Renal cortex interstitium (tissue), 15 donors: ENCODE results near the gene KNL1. TPM values are rescaled to one million over a fixed set of nuclear protein-coding genes. Genes with fewer than 3 reads are reported as not detected.

Experiments used
- DNase-seq, 11 donors: peaks; one replicate each; pipeline ENCODE4 v3.0.0-alpha.2; 2013; ENCODE audit warnings: low read depth in 9 of 11, low spot score in 4 of 11; ENCODE audit errors: extremely low read depth in 1 of 11
- long read RNA-seq, 16 experiments: transcript quantifications; one replicate each; lab custom pipeline, GENCODE V29; 2026
- polyA plus RNA-seq, 3 donors: library from polyadenylated mRNA; unstranded; fragments of 120-200 nt; gene quantifications; one replicate each; pipeline ENCODE4 v1.2.1, GENCODE V29; 2013; ENCODE audit not compliant: insufficient read length in 3 of 3

KNL1 gene
- polyA plus RNA-seq = 10 to 100 TPM; 19.0 to 25.6 (median 20.4) TPM
- long read RNA-seq, donor 1, full-length matches to known transcripts = 1 of 1 reads
- long read RNA-seq, donor 1, partial matches to known transcripts = 0 of 1 reads
- long read RNA-seq, donor 1, other reads (novel, unspliced or antisense) = 0 of 1 reads
- long read RNA-seq, donor 2, full-length matches to known transcripts = 3 of 3 reads
- long read RNA-seq, donor 2, partial matches to known transcripts = 0 of 3 reads
- long read RNA-seq, donor 2, other reads (novel, unspliced or antisense) = 0 of 3 reads
- long read RNA-seq, donor 3, full-length matches to known transcripts = 2 of 2 reads
- long read RNA-seq, donor 3, partial matches to known transcripts = 0 of 2 reads
- long read RNA-seq, donor 3, other reads (novel, unspliced or antisense) = 0 of 2 reads
- long read RNA-seq, donor 4, full-length matches to known transcripts = 2 of 2 reads
- long read RNA-seq, donor 4, partial matches to known transcripts = 0 of 2 reads
- long read RNA-seq, donor 4, other reads (novel, unspliced or antisense) = 0 of 2 reads
- long read RNA-seq, donor 5 = 0 reads
- long read RNA-seq, donor 6, full-length matches to known transcripts = 4 of 13 reads
- long read RNA-seq, donor 6, partial matches to known transcripts = 9 of 13 reads
- long read RNA-seq, donor 6, other reads (novel, unspliced or antisense) = 0 of 13 reads
- long read RNA-seq, donor 7, full-length matches to known transcripts = 1 of 1 reads
- long read RNA-seq, donor 7, partial matches to known transcripts = 0 of 1 reads
- long read RNA-seq, donor 7, other reads (novel, unspliced or antisense) = 0 of 1 reads
- long read RNA-seq, donor 8 = 0 reads
- long read RNA-seq, donor 9 = 0 reads
- long read RNA-seq, donor 10, full-length matches to known transcripts = 3 of 3 reads
- long read RNA-seq, donor 10, partial matches to known transcripts = 0 of 3 reads
- long read RNA-seq, donor 10, other reads (novel, unspliced or antisense) = 0 of 3 reads
- long read RNA-seq, donor 11, full-length matches to known transcripts = 3 of 3 reads
- long read RNA-seq, donor 11, partial matches to known transcripts = 0 of 3 reads
- long read RNA-seq, donor 11, other reads (novel, unspliced or antisense) = 0 of 3 reads
- long read RNA-seq, donor 12, full-length matches to known transcripts = 1 of 1 reads
- long read RNA-seq, donor 12, partial matches to known transcripts = 0 of 1 reads
- long read RNA-seq, donor 12, other reads (novel, unspliced or antisense) = 0 of 1 reads
- long read RNA-seq, donor 13 = 0 reads
- long read RNA-seq, donor 14, full-length matches to known transcripts = 1 of 1 reads
- long read RNA-seq, donor 14, partial matches to known transcripts = 0 of 1 reads
- long read RNA-seq, donor 14, other reads (novel, unspliced or antisense) = 0 of 1 reads
- long read RNA-seq, donor 15, full-length matches to known transcripts = 3 of 3 reads
- long read RNA-seq, donor 15, partial matches to known transcripts = 0 of 3 reads
- long read RNA-seq, donor 15, other reads (novel, unspliced or antisense) = 0 of 3 reads
- long read RNA-seq, donor 16, full-length matches to known transcripts = 4 of 4 reads
- long read RNA-seq, donor 16, partial matches to known transcripts = 0 of 4 reads
- long read RNA-seq, donor 16, other reads (novel, unspliced or antisense) = 0 of 4 reads

DNA sequence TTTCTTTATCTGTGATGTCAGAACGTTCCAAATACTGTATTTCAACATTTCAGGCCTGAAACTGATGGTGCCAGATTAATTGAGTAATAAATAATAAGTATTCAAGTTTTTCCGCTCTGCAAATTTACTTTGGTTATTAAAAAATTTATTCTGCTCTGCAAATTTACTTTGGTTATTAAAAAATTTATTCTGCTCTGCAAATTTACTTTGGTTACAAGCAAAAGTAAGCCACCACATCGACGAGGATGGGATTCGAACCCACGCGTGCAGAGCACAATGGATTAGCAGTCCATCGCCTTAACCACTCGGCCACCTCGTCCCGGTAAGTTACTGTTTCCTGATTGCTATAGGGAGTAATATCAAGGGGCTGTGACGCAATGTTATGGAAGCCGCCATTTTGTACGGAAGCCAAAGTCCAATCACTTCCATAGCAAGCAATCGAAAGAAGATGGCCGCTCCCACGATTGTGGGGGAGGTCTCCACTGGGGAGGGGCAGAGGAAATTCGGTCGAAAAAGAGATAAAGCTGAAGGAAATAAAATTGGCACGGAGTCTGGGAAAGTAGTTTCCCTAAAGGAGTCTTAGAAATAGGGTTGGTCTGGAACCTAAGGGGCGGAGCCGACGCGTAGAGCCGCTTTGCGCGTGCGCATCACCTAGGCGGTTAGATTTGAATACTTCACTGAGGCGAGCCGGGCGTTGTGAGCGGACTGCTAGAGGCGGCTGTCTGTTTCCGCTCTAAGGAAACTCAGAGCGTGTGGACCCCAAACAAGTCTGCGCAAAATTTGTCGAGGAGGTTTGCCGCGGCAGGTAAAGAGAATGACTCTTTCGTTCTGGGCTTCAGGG is at the start of gene KNL1:
TSS of gene KNL1 (plus strand) at position 662 of the 841 bp plus-strand sequence. CDS start 8,683 bp downstream, outside the sequence.
- DNase-seq = peak; percentile 93 to 100 (median 98)

DNA sequence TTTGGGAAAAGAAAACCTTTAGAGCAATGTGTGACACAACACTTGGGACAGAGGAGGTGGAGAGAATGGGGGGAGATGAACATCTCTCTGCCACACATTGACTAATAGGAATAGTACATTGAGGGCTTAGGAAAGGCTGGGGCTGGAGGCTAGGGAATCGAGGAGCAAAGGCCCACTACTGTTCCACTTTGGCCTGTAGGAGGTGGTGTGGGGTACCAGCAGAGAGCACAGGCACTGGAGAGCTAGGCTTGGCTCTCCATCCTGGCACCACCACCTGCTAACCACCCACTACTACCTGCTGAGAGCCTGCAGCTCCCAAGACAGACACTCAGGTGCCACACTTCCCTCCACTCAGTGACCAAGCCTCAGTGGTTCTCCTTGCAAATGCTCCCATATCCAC is 48.6 kb upstream of the KNL1 start:
- DNase-seq = no peak

DNA sequence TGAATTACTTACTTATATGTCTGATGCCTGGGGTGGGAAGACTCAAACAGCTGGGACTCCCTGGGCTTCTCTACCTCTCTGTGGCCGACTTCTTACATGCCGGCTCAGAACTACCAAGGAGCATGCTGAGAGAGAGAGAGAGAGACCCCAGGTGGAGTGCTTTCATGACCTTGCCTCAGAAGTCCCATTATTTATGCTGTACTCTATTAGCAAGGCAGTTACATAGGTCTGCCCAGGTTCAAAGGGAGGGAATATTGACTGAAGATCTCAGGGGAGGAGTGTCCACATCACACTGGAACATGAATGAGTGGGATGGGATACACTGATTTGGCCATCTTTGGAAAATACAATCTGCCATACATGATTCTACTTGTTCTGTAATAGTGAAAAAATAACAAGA is 45.4 kb upstream of the KNL1 start:
- no peak for DNase-seq

GRCh38 chr15:40549894-40550293 is 44.2 kb upstream of the KNL1 start:
- DNase-seq = no peak

- DNase-seq = no peak
Observed at GRCh38 chr15:40550341-40551037, 43.6 kb upstream of the KNL1 start.

- DNase-seq = no peak
Observed at GRCh38 chr15:40554161-40554525, 39.9 kb upstream of the KNL1 start.

DNA sequence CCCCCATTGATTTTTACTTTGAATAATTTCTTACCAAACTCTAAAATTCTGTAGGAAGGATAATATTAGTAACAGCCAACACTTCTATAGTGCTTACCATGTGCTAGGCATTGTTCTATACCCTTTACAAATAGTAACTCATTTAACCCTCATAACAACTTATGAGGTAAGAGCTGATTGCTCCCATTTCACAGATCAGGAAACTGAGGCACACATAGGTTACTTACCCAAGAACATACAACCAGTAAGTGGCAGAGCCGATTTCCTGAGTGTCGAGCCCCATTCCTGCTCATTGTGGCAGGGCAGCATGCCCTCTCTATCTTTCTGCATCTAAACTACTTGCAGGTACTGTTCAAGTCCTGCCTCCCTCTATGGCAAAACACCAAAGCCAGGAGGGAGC is 38.2 kb upstream of the KNL1 start:
- no peak for DNase-seq

DNA sequence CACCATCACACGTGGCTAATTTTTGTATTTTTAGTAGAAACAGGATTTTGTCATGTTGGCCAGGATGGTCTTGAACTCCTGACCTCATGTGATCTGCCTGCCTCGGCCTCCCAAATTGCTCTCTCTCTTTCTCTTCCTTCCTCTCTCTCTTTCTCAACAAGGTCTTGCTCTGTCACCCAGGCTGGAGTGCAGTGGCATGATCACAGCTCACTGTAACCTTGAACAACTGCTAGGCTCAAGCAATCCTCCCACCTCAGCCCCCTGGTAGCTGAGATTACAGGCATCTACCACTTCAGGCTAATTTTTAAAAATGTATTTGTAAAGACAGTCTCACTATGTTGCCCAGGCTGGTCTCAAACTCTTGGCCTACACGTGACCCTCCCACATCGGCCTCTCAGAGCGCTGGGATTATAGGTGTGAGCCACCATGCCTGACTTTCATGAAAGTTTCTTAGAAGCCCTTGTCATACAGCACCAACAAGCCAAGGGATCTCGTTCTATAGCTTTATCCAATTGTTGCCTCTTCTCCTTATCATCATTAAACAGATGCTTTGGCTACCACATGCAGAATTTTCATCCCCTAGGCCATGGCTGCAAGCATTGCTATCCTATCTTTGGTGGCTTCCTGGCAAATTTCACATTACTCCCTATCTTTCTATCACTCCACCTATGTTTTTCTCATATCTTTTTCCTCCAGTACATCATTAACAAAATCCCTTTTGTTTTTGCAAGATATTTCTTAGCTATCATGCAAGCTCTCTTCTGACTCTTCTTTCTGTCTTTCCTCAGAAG is 34.9 kb upstream of the KNL1 start:
- no peak for DNase-seq

DNA sequence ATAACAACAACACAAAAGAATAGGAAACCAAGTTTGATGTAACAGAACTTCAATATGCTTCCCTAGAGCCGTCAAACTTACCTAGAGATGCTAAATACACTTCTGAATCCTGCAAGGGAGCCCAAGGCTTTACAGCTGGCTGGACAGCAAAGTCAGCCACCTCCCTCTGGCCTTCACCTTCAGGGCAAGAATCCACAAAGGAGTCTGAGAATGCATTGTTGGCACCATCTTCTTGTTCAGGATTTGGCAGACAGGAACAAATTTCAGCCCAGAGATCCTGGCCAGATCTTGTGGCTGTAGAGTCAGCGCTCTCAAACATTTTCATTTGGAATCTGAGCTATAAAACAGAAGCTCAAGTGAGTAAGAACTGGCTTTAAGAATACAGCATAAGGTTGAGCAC is 31.4 kb upstream of the KNL1 start:
- DNase-seq = no peak

- DNase-seq = no peak
Observed at GRCh38 chr15:40563426-40563825, 30.6 kb upstream of the KNL1 start.

- peak; percentile 87 to 99 (median 97) for DNase-seq
Observed at GRCh38 chr15:40564591-40565332, 29.3 kb upstream of the KNL1 start, which contains the start of gene CCDC32. Gene CCDC32 (minus strand): TSS chr15:40565042. CDS start chr15:40563015, 2,027 bp downstream.

DNA sequence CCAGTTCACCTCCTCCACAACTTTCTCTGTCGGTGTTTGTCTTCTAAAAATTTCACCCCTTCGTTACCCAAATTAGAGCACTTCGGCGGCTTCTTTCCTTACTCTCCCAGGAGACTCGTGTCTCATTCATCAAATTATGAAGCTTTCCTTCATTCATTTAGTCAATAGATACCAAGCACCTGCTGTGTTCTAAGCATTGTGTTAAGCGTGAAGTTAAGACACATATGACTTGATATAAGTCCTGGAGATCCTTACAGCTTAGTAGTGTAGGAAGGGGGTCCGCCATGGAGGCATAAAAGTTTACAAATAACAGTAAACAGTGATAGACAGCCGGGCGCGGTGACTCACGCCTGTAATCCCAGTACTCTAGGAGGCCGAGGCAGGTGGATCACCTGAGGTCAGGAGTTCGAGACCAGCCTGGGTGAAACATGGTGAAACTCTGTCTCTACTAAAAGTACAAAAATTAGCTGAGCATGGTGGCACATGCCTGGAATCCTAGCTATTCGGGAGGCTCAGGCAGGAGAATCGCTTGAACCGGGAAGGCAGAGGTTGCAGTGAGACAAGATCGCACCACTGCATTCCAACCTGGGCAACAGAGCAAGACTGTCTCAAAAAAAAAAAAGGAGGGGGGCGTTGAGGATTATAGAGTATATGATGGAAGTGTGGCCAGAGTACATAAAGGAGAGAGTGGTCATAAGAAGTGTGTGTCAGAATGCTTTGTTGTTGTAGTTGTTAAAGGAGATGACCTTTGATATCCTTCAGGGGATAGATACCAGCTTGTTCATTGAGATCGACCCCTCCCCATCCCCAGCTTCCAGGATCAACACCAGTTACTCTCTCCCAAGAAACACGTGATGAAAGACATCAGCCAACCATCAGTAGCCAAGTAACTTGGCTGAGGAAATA is 28.5 kb upstream of the KNL1 start:
- no peak for DNase-seq

GRCh38 chr15:40567111-40567510 is 26.9 kb upstream of the KNL1 start:
- no peak for DNase-seq

DNA sequence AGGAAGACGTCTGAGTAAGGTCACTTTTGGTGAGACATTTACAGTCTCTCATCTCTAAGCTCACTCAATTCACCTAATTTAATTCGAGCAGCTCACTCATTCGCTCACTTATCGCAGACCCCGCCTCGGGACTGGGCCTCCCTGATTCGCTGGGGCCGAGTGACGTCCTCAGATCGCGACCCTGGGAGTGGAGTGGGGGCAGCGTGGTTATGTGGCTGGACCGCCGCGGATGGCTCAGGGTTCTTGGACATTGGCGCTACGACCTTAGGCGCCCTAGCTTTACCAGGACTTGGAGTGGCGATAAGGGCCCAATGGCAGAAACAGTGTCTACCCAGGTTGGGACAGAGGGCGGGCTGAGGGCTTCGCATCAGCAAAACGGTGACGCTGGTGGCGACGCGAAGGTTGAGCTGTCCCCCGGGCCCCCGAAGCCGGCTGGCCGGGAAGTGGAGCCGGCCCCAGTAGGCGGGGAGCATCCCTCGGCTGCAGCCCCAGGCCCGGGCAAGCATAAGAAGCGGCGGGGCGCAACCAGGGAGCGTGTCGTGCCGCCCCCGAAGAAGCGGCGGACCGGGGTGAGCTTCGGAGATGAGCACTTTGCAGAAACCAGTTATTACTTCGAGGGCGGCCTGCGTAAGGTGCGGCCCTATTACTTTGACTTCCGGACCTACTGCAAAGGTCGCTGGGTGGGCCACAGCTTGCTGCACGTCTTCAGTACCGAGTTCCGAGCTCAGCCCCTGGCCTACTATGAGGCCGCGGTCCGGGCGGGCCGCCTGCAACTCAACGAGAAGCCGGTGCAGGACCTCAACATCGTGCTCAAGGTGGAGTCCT is 24.7 kb upstream of the KNL1 start, which contains the start of gene RPUSD2:
TSS of gene RPUSD2 (plus strand) at position 171 of the 825 bp plus-strand sequence. CDS start at position 210, 39 bp downstream.
- DNase-seq = peak; percentile 79 to 95 (median 89)
